22Rv1 (cell line): Measurements from ENCODE around the gene PRR29.

Source experiments
- CTCF ChIP-seq: fragments of 450-650 bp; IDR thresholded peaks from 2 replicates; pipeline ENCODE4 v1.5.1; 2017; ENCODE audit warnings: mild to moderate bottlenecking
- ZFX ChIP-seq: fragments of 450-650 bp; IDR thresholded peaks from 2 replicates; pipeline ENCODE4 v1.6.1; 2017; ENCODE audit warnings: antibody characterized with exemption, borderline replicate concordance

GRCh38 chr17:63985387-63986140 lies 12.6 kb upstream of the PRR29 start:
- TF ChIP-seq CTCF: peak; percentile 20; the same call in 1 of the 2 replicates
- no peak for TF ChIP-seq ZFX
